Upper lobe of left lung (tissue), 6 donors: Measurements from ENCODE around the gene ASB13. TPM values are rescaled to one million over a fixed set of nuclear protein-coding genes. Genes with fewer than 3 reads are reported as not detected.
A peak's percentile ranks its signal among the peaks of the same experiment; 100 is the strongest.

ENCODE experiments used
- ATAC-seq, 2 donors: fragments of 200-7000 bp; cut with Tn5 transposase; one replicate each; pipeline ENCODE4 v1.9.1; 2022; ENCODE audit warnings: mild to moderate bottlenecking in 2 of 2, moderate library complexity in 2 of 2; ENCODE audit not compliant: low FRiP score in 2 of 2
- DNase-seq, 2 donors: peaks; one replicate each; pipeline ENCODE4 v3.0.0-alpha.2; 2019 to 2020
- H3K27ac ChIP-seq, 4 donors: fragments of 200-600 bp; sonication (generic); one replicate each; pipeline ENCODE4 v1.5.1; 2016 to 2019
- H3K27me3 ChIP-seq, 4 donors: fragments of 200-600 bp; sonication (generic); one replicate each; pipeline ENCODE4 v1.5.1; 2017 to 2019
- H3K36me3 ChIP-seq, 4 donors: fragments of 200-600 bp; sonication (generic); one replicate each; pipeline ENCODE4 v1.5.1; 2016 to 2019
- H3K4me1 ChIP-seq, 4 donors: fragments of 200-600 bp; sonication (generic); one replicate each; pipeline ENCODE4 v1.5.1; 2018 to 2019
- H3K4me3 ChIP-seq, 4 donors: fragments of 200-600 bp; sonication (generic); one replicate each; pipeline ENCODE4 v1.5.1; 2017 to 2019; ENCODE audit warnings: mild to moderate bottlenecking in 2 of 4, moderate library complexity in 1 of 4
- H3K9me3 ChIP-seq, 4 donors: fragments of 200-600 bp; sonication (generic); one replicate each; pipeline ENCODE4 v1.5.1; 2018 to 2019
- CTCF ChIP-seq, 6 experiments: fragments of 450-650 bp in 4 of 6; fragments of 200-600 bp in 2 of 6; sonication (generic) in 2 of 6; IDR thresholded peaks; one replicate each; pipeline ENCODE4 v1.5.1; 2016 to 2019; ENCODE audit warnings: antibody characterized with exemption in 6 of 6
- EP300 ChIP-seq, 4 donors: sonication (generic); formaldehyde crosslinking; IDR thresholded peaks; one replicate each; pipeline ENCODE4 v1.5.1; 2017; ENCODE audit warnings: antibody characterized with exemption in 4 of 4, control low read depth in 2 of 4
- POLR2A ChIP-seq, 4 donors: fragments of 450-650 bp; IDR thresholded peaks; one replicate each; pipeline ENCODE4 v1.5.1; 2016 to 2017; ENCODE audit warnings: antibody characterized with exemption in 4 of 4, mild to moderate bottlenecking in 2 of 4
- POLR2AphosphoS5 ChIP-seq, 2 donors: sonication (generic); formaldehyde crosslinking; IDR thresholded peaks; one replicate each; pipeline ENCODE4 v1.5.1; 2017; ENCODE audit warnings: antibody characterized with exemption in 2 of 2
- WGBS, 2 donors: methylation state at CpG; one replicate each; pipeline ENCODE4 v1.1.5; 2017 to 2018; 5-methylcytosine and 5-hydroxymethylcytosine counted together
- total RNA-seq, 6 donors: library from RNA; depleted of rRNA in 4 of 6; stranded (reverse); fragments of >200 nt in 4 of 6; gene quantifications; one replicate each; pipeline versions ENCODE4 v1.1.0 to v1.2.1, GENCODE V29; 2016 to 2021
- donor health status: DM: no; HTN: no; CAD: no; lungs with moderate emphysema.
- donor health status: DM: no; HTN: yes; CAD: no; lungs with severe emphysema.

ASB13 gene
- total RNA-seq, 6 donors from 2014 or later, result 6.3 to 32.5 (median 18.2) TPM

- peaks cover 3 to 16% (median 9%) of the 10 kb centered on the region in 4 donors for H3K4me1 ChIP-seq
- no peaks in the 10 kb centered on the region for H3K9me3 ChIP-seq
- ATAC-seq, result no peak
- H3K27me3 ChIP-seq, result no peaks in the 10 kb centered on the region
- no peaks in the 10 kb centered on the region for H3K36me3 ChIP-seq
- DNase-seq, result no peak
- H3K4me3 ChIP-seq, result no peak overlapping the region
- 90 to 93% methylated on average over 7 of the region's 7 CpGs for WGBS, 2 donors
- TF ChIP-seq CTCF (IDR thresholded peaks at IDR 0.05) (no peak), POLR2A (IDR thresholded peaks at IDR 0.05) (no peak), EP300 (IDR thresholded peaks at IDR 0.05) (no peak), POLR2AphosphoS5 (IDR thresholded peaks at IDR 0.05) (no peak)
- no peak overlapping the region for H3K27ac ChIP-seq
Observed at GRCh38 chr10:5627486-5628044, 38.8 kb downstream of the ASB13 start.

GRCh38 chr10:5625992-5626777 lies 40.2 kb downstream of the ASB13 start:
- Histone ChIP-seq H3K36me3 (no peaks in the 10 kb centered on the region), H3K4me1 (peaks cover 3 to 16% (median 9%) of the 10 kb centered on the region in 4 donors), H3K4me3 (no peak overlapping the region), H3K9me3 (no peaks in the 10 kb centered on the region), H3K27me3 (no peaks in the 10 kb centered on the region), H3K27ac (no peak overlapping the region)
- no peak for ATAC-seq
- WGBS, 2 donors, result 83 to 88% methylated on average over 13 of the region's 13 CpGs
- no peak for DNase-seq
- no peak for TF ChIP-seq POLR2A (IDR thresholded peaks at IDR 0.05)
- no peak for TF ChIP-seq CTCF (IDR thresholded peaks at IDR 0.05)
- no peak for TF ChIP-seq EP300 (IDR thresholded peaks at IDR 0.05)
- no peak for TF ChIP-seq POLR2AphosphoS5 (IDR thresholded peaks at IDR 0.05)

- H3K4me1 ChIP-seq, result peaks cover 3 to 16% (median 9%) of the 10 kb centered on the region in 4 donors
- ATAC-seq (no peak), DNase-seq (no peak)
- WGBS, 2 donors, result 87 to 96% methylated on average over 22 to 24 of the region's 24 CpGs
- no peak overlapping the region for H3K27ac ChIP-seq
- no peaks in the 10 kb centered on the region for H3K27me3 ChIP-seq
- H3K9me3 ChIP-seq, result no peaks in the 10 kb centered on the region
- H3K4me3 ChIP-seq, result no peak overlapping the region
- no peaks in the 10 kb centered on the region for H3K36me3 ChIP-seq
- TF ChIP-seq POLR2A (IDR thresholded peaks at IDR 0.05) (no peak), POLR2AphosphoS5 (IDR thresholded peaks at IDR 0.05) (no peak), CTCF (IDR thresholded peaks at IDR 0.05) (no peak), EP300 (IDR thresholded peaks at IDR 0.05) (no peak)
Observed at GRCh38 chr10:5624701-5625100, 41.7 kb downstream of the ASB13 start.

- DNase-seq (peak; percentile 91), ATAC-seq (peak; percentile 91 to 94)
- H3K36me3 ChIP-seq, result no peaks in the 10 kb centered on the region
- WGBS, 2 donors, result 24 to 37% methylated on average over 9 to 18 of the region's 19 CpGs
- H3K4me3 ChIP-seq, result no peak overlapping the region
- TF ChIP-seq POLR2AphosphoS5 (IDR thresholded peaks at IDR 0.05) (no peak), POLR2A (IDR thresholded peaks at IDR 0.05) (no peak), CTCF (IDR thresholded peaks at IDR 0.05) (peak; percentile 83 to 96 (median 93)), EP300 (IDR thresholded peaks at IDR 0.05) (no peak)
- H3K9me3 ChIP-seq, result no peaks in the 10 kb centered on the region
- H3K4me1 ChIP-seq, result peaks cover 0 to 9% (median 4%) of the 10 kb centered on the region in 4 donors
- H3K27ac ChIP-seq, result peak overlapping the region in 1 of 4 donors; percentile 48
- no peaks in the 10 kb centered on the region for H3K27me3 ChIP-seq
Observed at GRCh38 chr10:5623081-5623748, 43.2 kb downstream of the ASB13 start.
